GM12891 (cell line): ENCODE data around the gene CORO2B.

ENCODE experiments used
- POLR2A ChIP-seq: IDR thresholded peaks from 2 replicates; pipeline ENCODE4 v1.6.1; 2011; ENCODE audit warnings: low read depth, low read length, control low read depth
- POLR2AphosphoS5 ChIP-seq: IDR thresholded peaks from 2 replicates; pipeline ENCODE4 v1.6.1; 2011; ENCODE audit warnings: low read depth, low read length, control low read depth

GRCh38 chr15:68697711-68698690 lies 119.2 kb downstream of the CORO2B start:
- TF ChIP-seq POLR2AphosphoS5 (no peak), POLR2A (no peak)
